GM12801 (cell line): ENCODE results near the gene LIMCH1.

Experiments used
- CTCF ChIP-seq: IDR thresholded peaks from one replicate; pipeline ENCODE4 v1.5.1; 2011; ENCODE audit warnings: control low read depth; ENCODE audit not compliant: insufficient read length; ENCODE audit errors: extremely low read depth

The LIMCH1 gene

GRCh38 chr4:41538017-41538733 is at the start of gene LIMCH1:
TSS of gene LIMCH1 (plus strand) at chr4:41538157. CDS start at chr4:41605996, 67,839 bp downstream.
- TF ChIP-seq CTCF = no peak

GRCh38 chr4:41496977-41497376 is 41.0 kb upstream of the LIMCH1 start:
- TF ChIP-seq CTCF = no peak

- TF ChIP-seq CTCF = no peak
Observed at GRCh38 chr4:41498177-41498576, 39.8 kb upstream of the LIMCH1 start.

- no peak for TF ChIP-seq CTCF
Observed at GRCh38 chr4:41504167-41504818, 33.7 kb upstream of the LIMCH1 start.

- TF ChIP-seq CTCF = no peak
Observed at GRCh38 chr4:41505161-41505661, 32.7 kb upstream of the LIMCH1 start.

GRCh38 chr4:41506130-41506529 is 31.8 kb upstream of the LIMCH1 start:
- no peak for TF ChIP-seq CTCF

- TF ChIP-seq CTCF = no peak
Observed at GRCh38 chr4:41507291-41507947, 30.5 kb upstream of the LIMCH1 start.
